ENCODE results near the gene IL17RE.

Gene IL17RE

GRCh38 chr3:9903238-9903624 is 583 bp downstream of the IL17RE start:
- no peak for FAIRE-seq
- DNase-seq (ENCODE audit: insufficient read length, low spot score): no peak
- TF ChIP-seq TAF1 (IDR thresholded peaks at IDR 0.05; ENCODE audit: low read depth, low read length): no peak
- no peak for TF ChIP-seq SPI1 (IDR thresholded peaks at IDR 0.05; ENCODE audit: low read depth, low read length)
- no peak for TF ChIP-seq POLR2A (IDR thresholded peaks at IDR 0.05; ENCODE audit: low read depth, low read length)
- TF ChIP-seq PAX5 (IDR thresholded peaks at IDR 0.05; ENCODE audit: insufficient read depth, low read length, severe bottlenecking): no peak
- no peak for TF ChIP-seq POU2F2 (IDR thresholded peaks at IDR 0.05; ENCODE audit: low read depth, low read length)
- no peak for TF ChIP-seq POLR2AphosphoS5 (IDR thresholded peaks at IDR 0.05; ENCODE audit: low read depth, low read length)

GRCh38 chr3:9903904-9904303 is 1.3 kb downstream of the IL17RE start:
- FAIRE-seq: no peak
- TF ChIP-seq POLR2AphosphoS5 (IDR thresholded peaks at IDR 0.05; ENCODE audit: low read depth, low read length): no peak
- no peak for TF ChIP-seq PAX5 (IDR thresholded peaks at IDR 0.05; ENCODE audit: insufficient read depth, low read length, severe bottlenecking)
- TF ChIP-seq SPI1 (IDR thresholded peaks at IDR 0.05; ENCODE audit: low read depth, low read length): no peak
- no peak for TF ChIP-seq POU2F2 (IDR thresholded peaks at IDR 0.05; ENCODE audit: low read depth, low read length)
- TF ChIP-seq TAF1 (IDR thresholded peaks at IDR 0.05; ENCODE audit: low read depth, low read length): no peak
- no peak for DNase-seq (ENCODE audit: insufficient read length, low spot score)

- FAIRE-seq (no peak), DNase-seq (ENCODE audit: insufficient read length, low spot score) (no peak)
- TF ChIP-seq POLR2A (IDR thresholded peaks at IDR 0.05; ENCODE audit: low read depth, low read length): no peak
Measured at GRCh38 chr3:9906480-9906879, 3.8 kb downstream of the IL17RE start.

- TF ChIP-seq POLR2A (IDR thresholded peaks at IDR 0.05; ENCODE audit: low read depth, low read length): no peak
- no peak for TF ChIP-seq TAF1 (IDR thresholded peaks at IDR 0.05; ENCODE audit: low read depth, low read length)
- TF ChIP-seq POU2F2 (IDR thresholded peaks at IDR 0.05; ENCODE audit: low read depth, low read length): no peak
- no peak for TF ChIP-seq POLR2AphosphoS5 (IDR thresholded peaks at IDR 0.05; ENCODE audit: low read depth, low read length)
- no peak for TF ChIP-seq PAX5 (IDR thresholded peaks at IDR 0.05; ENCODE audit: insufficient read depth, low read length, severe bottlenecking)
- TF ChIP-seq SPI1 (IDR thresholded peaks at IDR 0.05; ENCODE audit: low read depth, low read length): no peak
- DNase-seq (ENCODE audit: insufficient read length, low spot score): no peak
- FAIRE-seq: no peak
Measured at GRCh38 chr3:9908286-9908685, 5.6 kb downstream of the IL17RE start.

- FAIRE-seq: no peak
- TF ChIP-seq TAF1 (IDR thresholded peaks at IDR 0.05; ENCODE audit: low read depth, low read length) (no peak), SPI1 (IDR thresholded peaks at IDR 0.05; ENCODE audit: low read depth, low read length) (peak; percentile 51), POLR2A (IDR thresholded peaks at IDR 0.05; ENCODE audit: low read depth, low read length) (no peak)
- no peak for DNase-seq (ENCODE audit: insufficient read length, low spot score)
Measured at GRCh38 chr3:9909221-9910013, 6.8 kb downstream of the IL17RE start.

GRCh38 chr3:9911863-9912262 is 9.2 kb downstream of the IL17RE start:
- FAIRE-seq: no peak
- TF ChIP-seq PAX5 (IDR thresholded peaks at IDR 0.05; ENCODE audit: insufficient read depth, low read length, severe bottlenecking) (no peak), SPI1 (IDR thresholded peaks at IDR 0.05; ENCODE audit: low read depth, low read length) (no peak), POLR2AphosphoS5 (IDR thresholded peaks at IDR 0.05; ENCODE audit: low read depth, low read length) (no peak), TAF1 (IDR thresholded peaks at IDR 0.05; ENCODE audit: low read depth, low read length) (no peak), POU2F2 (IDR thresholded peaks at IDR 0.05; ENCODE audit: low read depth, low read length) (no peak), POLR2A (IDR thresholded peaks at IDR 0.05; ENCODE audit: low read depth, low read length) (no peak)
- no peak for DNase-seq (ENCODE audit: insufficient read length, low spot score)

GRCh38 chr3:9912294-9912935 is 9.8 kb downstream of the IL17RE start:
- DNase-seq (ENCODE audit: insufficient read length, low spot score): no peak
- no peak for FAIRE-seq
- TF ChIP-seq TAF1 (IDR thresholded peaks at IDR 0.05; ENCODE audit: low read depth, low read length) (no peak), SPI1 (IDR thresholded peaks at IDR 0.05; ENCODE audit: low read depth, low read length) (no peak), POLR2A (IDR thresholded peaks at IDR 0.05; ENCODE audit: low read depth, low read length) (no peak), POLR2AphosphoS5 (IDR thresholded peaks at IDR 0.05; ENCODE audit: low read depth, low read length) (no peak), POU2F2 (IDR thresholded peaks at IDR 0.05; ENCODE audit: low read depth, low read length) (no peak), PAX5 (IDR thresholded peaks at IDR 0.05; ENCODE audit: insufficient read depth, low read length, severe bottlenecking) (no peak)

- DNase-seq (ENCODE audit: insufficient read length, low spot score) (no peak), FAIRE-seq (no peak)
- TF ChIP-seq PAX5 (IDR thresholded peaks at IDR 0.05; ENCODE audit: insufficient read depth, low read length, severe bottlenecking): no peak
- no peak for TF ChIP-seq SPI1 (IDR thresholded peaks at IDR 0.05; ENCODE audit: low read depth, low read length)
- no peak for TF ChIP-seq POU2F2 (IDR thresholded peaks at IDR 0.05; ENCODE audit: low read depth, low read length)
- no peak for TF ChIP-seq POLR2AphosphoS5 (IDR thresholded peaks at IDR 0.05; ENCODE audit: low read depth, low read length)
- TF ChIP-seq TAF1 (IDR thresholded peaks at IDR 0.05; ENCODE audit: low read depth, low read length): no peak
- TF ChIP-seq POLR2A (IDR thresholded peaks at IDR 0.05; ENCODE audit: low read depth, low read length): no peak
Measured at GRCh38 chr3:9913601-9914000, 11.0 kb downstream of the IL17RE start.

- DNase-seq (ENCODE audit: insufficient read length, low spot score) (no peak), FAIRE-seq (no peak)
- TF ChIP-seq POU2F2 (IDR thresholded peaks at IDR 0.05; ENCODE audit: low read depth, low read length) (no peak), POLR2AphosphoS5 (IDR thresholded peaks at IDR 0.05; ENCODE audit: low read depth, low read length) (no peak), SPI1 (IDR thresholded peaks at IDR 0.05; ENCODE audit: low read depth, low read length) (no peak), POLR2A (IDR thresholded peaks at IDR 0.05; ENCODE audit: low read depth, low read length) (no peak), TAF1 (IDR thresholded peaks at IDR 0.05; ENCODE audit: low read depth, low read length) (no peak), PAX5 (IDR thresholded peaks at IDR 0.05; ENCODE audit: insufficient read depth, low read length, severe bottlenecking) (no peak)
Measured at GRCh38 chr3:9914011-9914410, 11.4 kb downstream of the IL17RE start.

Measured in GM12891 (cell line).